Measurements from ENCODE around the gene PCDHA5. TPM values are rescaled to one million over a fixed set of nuclear protein-coding genes. Genes with fewer than 3 reads are reported as not detected.
"Not testable (repeated sequence)": the region's sequence is repeated elsewhere in the genome, so short reads cannot be mapped to it uniquely, and the experiment has no call there.

The PCDHA5 gene
- polyA plus RNA-seq, 1 donor (not counting 4 experiments of a cell fraction or from before 2014, with no cell fraction given): not detected

- no peaks in the 10 kb centered on the region for H3K27me3 ChIP-seq (ENCODE audit: control insufficient read depth, extremely low read depth, insufficient read depth, low read length)
- FAIRE-seq: no peak
- no peaks in the 10 kb centered on the region for H4K20me1 ChIP-seq (ENCODE audit: control insufficient read depth, extremely low read depth, insufficient read depth, low read length)
- no peak for DNase-seq (ENCODE audit: low read depth, low spot score)
- H3K9ac ChIP-seq (ENCODE audit: control insufficient read depth, extremely low read depth, insufficient read depth, low read length): no peak overlapping the region
- H3K27ac ChIP-seq (ENCODE audit: control insufficient read depth, insufficient read depth, low read length): no peak overlapping the region
- no peaks in the 10 kb centered on the region for H3K79me2 ChIP-seq (ENCODE audit: control insufficient read depth, insufficient read depth, low read length)
- no peaks in the 10 kb centered on the region for H3K36me3 ChIP-seq (ENCODE audit: control insufficient read depth in 2 of 2, extremely low read depth in 1 of 2, insufficient read depth in 2 of 2, low read length in 2 of 2)
- H3K9me1 ChIP-seq (ENCODE audit: control insufficient read depth, extremely low read depth, insufficient read depth, low read length): no peaks in the 10 kb centered on the region
- no peak overlapping the region for H3K4me2 ChIP-seq (ENCODE audit: control insufficient read depth, extremely low read depth, insufficient read depth, low read depth, low read length)
- H3K4me1 ChIP-seq (ENCODE audit: control insufficient read depth, extremely low read depth, insufficient read depth, low read length): no peaks in the 10 kb centered on the region
- H3K4me3 ChIP-seq (ENCODE audit: control insufficient read depth in 2 of 3, extremely low read depth in 1 of 3, insufficient read depth in 2 of 3, low read depth in 1 of 3, low read length in 3 of 3): no peak overlapping the region
- H3K9me3 ChIP-seq (ENCODE audit: control insufficient read depth, low read depth, low read length): peaks cover 6% of the 10 kb centered on the region
- dilution Hi-C loops (cut with MboI; ENCODE audit: extremely low pct_ligation_motif_present, low sequenced_read_pairs): no loop called here
- TF ChIP-seq CTCF (optimal IDR thresholded peaks at IDR 0.05 in 1 of 3, IDR thresholded peaks at IDR 0.05 in 1 of 3, conservative IDR thresholded peaks at IDR 0.05 in 1 of 3; ENCODE audit: extremely low read depth in 1 of 3, insufficient read depth in 2 of 3, low read length in 3 of 3) (no peak), EZH2 (IDR thresholded peaks at IDR 0.05; ENCODE audit: low read length) (no peak)
- no peak overlapping the region for H2AFZ ChIP-seq (ENCODE audit: control insufficient read depth, low read length)
Observed at GRCh38 chr5:140842798-140843733, 21.7 kb downstream of the PCDHA5 start.

- H3K9me1 ChIP-seq (ENCODE audit: control insufficient read depth, extremely low read depth, insufficient read depth, low read length); H3K27ac ChIP-seq (ENCODE audit: control insufficient read depth, insufficient read depth, low read length); FAIRE-seq; H3K36me3 ChIP-seq (ENCODE audit: control insufficient read depth in 2 of 2, extremely low read depth in 1 of 2, insufficient read depth in 2 of 2, low read length in 2 of 2); H3K4me2 ChIP-seq (ENCODE audit: control insufficient read depth, extremely low read depth, insufficient read depth, low read depth, low read length); H2AFZ ChIP-seq (ENCODE audit: control insufficient read depth, low read length); H3K79me2 ChIP-seq (ENCODE audit: control insufficient read depth, insufficient read depth, low read length); DNase-seq (ENCODE audit: low read depth, low spot score); H3K27me3 ChIP-seq (ENCODE audit: control insufficient read depth, extremely low read depth, insufficient read depth, low read length); H3K9me3 ChIP-seq (ENCODE audit: control insufficient read depth, low read depth, low read length); H4K20me1 ChIP-seq (ENCODE audit: control insufficient read depth, extremely low read depth, insufficient read depth, low read length); dilution Hi-C loops (cut with MboI; ENCODE audit: extremely low pct_ligation_motif_present, low sequenced_read_pairs); H3K4me3 ChIP-seq (ENCODE audit: control insufficient read depth in 2 of 3, extremely low read depth in 1 of 3, insufficient read depth in 2 of 3, low read depth in 1 of 3, low read length in 3 of 3); H3K9ac ChIP-seq (ENCODE audit: control insufficient read depth, extremely low read depth, insufficient read depth, low read length); H3K4me1 ChIP-seq (ENCODE audit: control insufficient read depth, extremely low read depth, insufficient read depth, low read length): not testable (repeated sequence)
Observed at GRCh38 chr5:140848139-140849102, 27.0 kb downstream of the PCDHA5 start, which contains the start of gene PCDHA9. TSS of gene PCDHA9 (plus strand) at chr5:140848382. CDS start at chr5:140848496, 114 bp downstream.

- H3K79me2 ChIP-seq (ENCODE audit: control insufficient read depth, insufficient read depth, low read length); H3K4me1 ChIP-seq (ENCODE audit: control insufficient read depth, extremely low read depth, insufficient read depth, low read length); H3K9ac ChIP-seq (ENCODE audit: control insufficient read depth, extremely low read depth, insufficient read depth, low read length); DNase-seq (ENCODE audit: low read depth, low spot score); H3K36me3 ChIP-seq (ENCODE audit: control insufficient read depth in 2 of 2, extremely low read depth in 1 of 2, insufficient read depth in 2 of 2, low read length in 2 of 2); FAIRE-seq; dilution Hi-C loops (cut with MboI; ENCODE audit: extremely low pct_ligation_motif_present, low sequenced_read_pairs); H3K4me2 ChIP-seq (ENCODE audit: control insufficient read depth, extremely low read depth, insufficient read depth, low read depth, low read length); H4K20me1 ChIP-seq (ENCODE audit: control insufficient read depth, extremely low read depth, insufficient read depth, low read length); H3K27ac ChIP-seq (ENCODE audit: control insufficient read depth, insufficient read depth, low read length); H3K9me1 ChIP-seq (ENCODE audit: control insufficient read depth, extremely low read depth, insufficient read depth, low read length); H3K27me3 ChIP-seq (ENCODE audit: control insufficient read depth, extremely low read depth, insufficient read depth, low read length); H3K9me3 ChIP-seq (ENCODE audit: control insufficient read depth, low read depth, low read length); H2AFZ ChIP-seq (ENCODE audit: control insufficient read depth, low read length); H3K4me3 ChIP-seq (ENCODE audit: control insufficient read depth in 2 of 3, extremely low read depth in 1 of 3, insufficient read depth in 2 of 3, low read depth in 1 of 3, low read length in 3 of 3): not testable (repeated sequence)
Observed at GRCh38 chr5:140849831-140850634, 28.6 kb downstream of the PCDHA5 start.

Measured in keratinocyte (primary cell).